Gastroesophageal sphincter (tissue), 3 donors: ENCODE measurements around the gene GPX1.

Experiments used
- CTCF ChIP-seq, 4 experiments: fragments of 200-600 bp in 2 of 4; fragments of 450-650 bp in 2 of 4; sonication (generic) in 1 of 4; IDR thresholded peaks; one replicate each; pipeline ENCODE4 v1.5.1; 2017 to 2019; ENCODE audit warnings: antibody characterized with exemption in 4 of 4, mild to moderate bottlenecking in 2 of 4, moderate library complexity in 2 of 4
- POLR2A ChIP-seq, 2 donors: fragments of 450-650 bp; IDR thresholded peaks; one replicate each; pipeline ENCODE4 v1.6.1; 2017; ENCODE audit warnings: antibody characterized with exemption in 2 of 2, mild to moderate bottlenecking in 2 of 2, moderate library complexity in 1 of 2

- TF ChIP-seq CTCF (IDR thresholded peaks at IDR 0.05) (no peak), POLR2A (IDR thresholded peaks at IDR 0.05) (no peak)
These were observed 29.6 kb upstream of the GPX1 start for GRCh38 chr3:49387721-49388120.
